Urinary bladder (tissue), 4 donors: ENCODE measurements around the gene SLC46A3. TPM values are rescaled to one million over a fixed set of nuclear protein-coding genes. Genes with fewer than 3 reads are reported as not detected.

ENCODE experiments used
- DNase-seq: peaks from one replicate; pipeline ENCODE4 v3.0.0-alpha.2; 2015; ENCODE audit errors: extremely low spot score
- H3K27ac ChIP-seq: one replicate; pipeline ENCODE4 v1.5.1; 2013; ENCODE audit warnings: low read depth, mild to moderate bottlenecking, moderate library complexity
- H3K36me3 ChIP-seq: one replicate; pipeline ENCODE4 v1.6.1; 2013; ENCODE audit warnings: mild to moderate bottlenecking, moderate library complexity; ENCODE audit not compliant: insufficient read depth
- H3K4me1 ChIP-seq: one replicate; pipeline ENCODE4 v1.6.1; 2013; ENCODE audit warnings: mild to moderate bottlenecking, moderate library complexity; ENCODE audit not compliant: insufficient read depth
- H3K4me3 ChIP-seq: one replicate; pipeline ENCODE4 v1.5.1; 2013; ENCODE audit warnings: low read depth, low read length
- WGBS: extraction: QIAGEN DNeasy Blood & Tissue Kit; methylation state at CpG from one replicate; pipeline ENCODE4 v1.1.7; 2013; 5-methylcytosine and 5-hydroxymethylcytosine counted together
- polyA plus RNA-seq: library from polyadenylated mRNA; stranded (reverse); fragments of 200-250 nt; gene quantifications from one replicate; pipeline ENCODE4 v1.2.3, GENCODE V29; 2013
- small RNA-seq: library from RNA; depleted of rRNA; stranded (forward); fragments of <200 nt; gene quantifications from one replicate; pipeline ENCODE3, GENCODE V24; 2014
- total RNA-seq: library from RNA; depleted of rRNA; stranded (reverse); fragments of >200 nt; gene quantifications from one replicate; pipeline ENCODE4 v1.2.3, GENCODE V29; 2014
- donor health status: healthy with polysubstance abuse.
- donor health status: healthy.

Gene SLC46A3
- total and polyA plus RNA-seq, 2 donors = 6.5 to 11.3 TPM

- WGBS = 46% methylated on average over 1 of the region's 1 CpG
Measured at GRCh38 chr13:28653111-28653510, 65.7 kb downstream of the SLC46A3 start.

GRCh38 chr13:28651810-28652401 is 66.9 kb downstream of the SLC46A3 start:
- WGBS = 80% methylated on average over 7 of the region's 7 CpGs
- Histone ChIP-seq H3K36me3 (no peaks in the 10 kb centered on the region), H3K4me1 (no peaks in the 10 kb centered on the region), H3K27ac (no peak overlapping the region), H3K4me3 (no peak overlapping the region)
- no peak for DNase-seq

More at GRCh38 chr13:28653111-28653510, 65.7 kb downstream of the SLC46A3 start:
- Histone ChIP-seq H3K4me1 (no peaks in the 10 kb centered on the region), H3K4me3 (no peak overlapping the region), H3K27ac (no peak overlapping the region), H3K36me3 (no peaks in the 10 kb centered on the region)
- no peak for DNase-seq

GRCh38 chr13:28650284-28650683 is 68.5 kb downstream of the SLC46A3 start:
- no peak overlapping the region for H3K4me3 ChIP-seq
- 87% methylated on average over 2 of the region's 2 CpGs for WGBS
- H3K36me3 ChIP-seq = no peaks in the 10 kb centered on the region
- DNase-seq = no peak
- no peaks in the 10 kb centered on the region for H3K4me1 ChIP-seq
- H3K27ac ChIP-seq = no peak overlapping the region

Small RNA genes lying within 50 kb of the gene (small RNA-seq; reads per million reads assigned to genes)
- not detected for gene RNU6-53P

Other genes with a start within 250 kb of the SLC46A3 start
- 37.5 TPM for gene FLT1, start 223.8 kb downstream of the SLC46A3 start, total RNA-seq
- 20.3 TPM for gene FLT1, start 223.8 kb downstream of the SLC46A3 start, polyA plus RNA-seq
- gene POMP, start 59.8 kb downstream of the SLC46A3 start, total RNA-seq = 49.6 TPM
- 59.6 TPM for gene POMP, start 59.8 kb downstream of the SLC46A3 start, polyA plus RNA-seq
- gene MTUS2, start 101.4 kb upstream of the SLC46A3 start, total RNA-seq = 1.4 TPM
- 0.25 TPM for gene MTUS2, start 101.4 kb upstream of the SLC46A3 start, polyA plus RNA-seq